Esophagus muscularis mucosa (tissue), 3 donors: ENCODE data around the gene SPINDOC.

ENCODE experiments used
- CTCF ChIP-seq, 3 experiments: fragments of 200-600 bp in 2 of 3; fragments of 450-650 bp in 1 of 3; sonication (generic) in 2 of 3; IDR thresholded peaks; one replicate each; pipeline ENCODE4 v1.5.1; 2017 to 2019; ENCODE audit warnings: antibody characterized with exemption in 3 of 3, mild to moderate bottlenecking in 2 of 3, moderate library complexity in 1 of 3
- POLR2A ChIP-seq: fragments of 450-650 bp; IDR thresholded peaks from one replicate; pipeline ENCODE4 v1.6.1; 2017; ENCODE audit warnings: antibody characterized with exemption, moderate library complexity, mild to moderate bottlenecking, low read depth

GRCh38 chr11:63832336-63832735 lies 19.1 kb downstream of the SPINDOC start:
- TF ChIP-seq CTCF (IDR thresholded peaks at IDR 0.05) (no peak), POLR2A (no peak)
